Measurements from ENCODE around the gene IL7R.

DNA sequence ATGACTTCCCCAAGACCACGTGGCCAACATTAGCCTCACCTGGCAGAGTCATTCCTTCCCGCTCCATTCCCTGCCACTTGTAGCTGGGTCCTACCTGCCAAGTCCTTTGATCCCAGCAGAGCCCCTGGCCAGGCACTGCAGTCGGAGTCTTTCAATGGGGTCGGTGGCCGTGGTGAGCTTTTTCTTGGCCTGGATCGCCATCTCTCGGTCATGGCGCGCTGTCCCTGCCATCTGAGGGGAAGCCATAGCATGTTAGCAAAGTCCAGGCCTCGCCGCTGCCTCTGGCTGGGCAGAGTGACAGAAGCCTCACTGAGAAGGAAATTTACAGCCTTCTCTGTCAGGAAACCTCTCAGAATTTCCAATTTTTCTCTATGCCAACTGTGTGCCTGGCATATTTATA is 64.2 kb downstream of the IL7R start:
- TF ChIP-seq TCF7L2 (IDR thresholded peaks at IDR 0.05; ENCODE audit: borderline replicate concordance, extremely low read depth, insufficient read depth, insufficient read length) (no peak), EZH2 (IDR thresholded peaks at IDR 0.05) (no peak)

Data from HCT116 (cell line).